H1 (cell line): Measurements from ENCODE around the gene SMPDL3B. TPM values are rescaled to one million over a fixed set of nuclear protein-coding genes. Genes with fewer than 3 reads are reported as not detected.

Experiments
- CTCF ChIA-PET: fragments of 300-600 bp; sonication (Branson Sonifier 250); formaldehyde crosslinking; loops from one replicate; lab custom pipeline; 2021; ENCODE audit not compliant: partially characterized antibody; lab: Charles Lee
- POLR2A ChIA-PET: fragments of 300-600 bp; sonication (Branson Sonifier 250); formaldehyde crosslinking; loops from one replicate; lab custom pipeline; 2021; ENCODE audit warnings: inconsistent platforms; ENCODE audit not compliant: partially characterized antibody; lab: Charles Lee
- DNase-seq, 2 experiments: peaks; one replicate each; pipeline versions ENCODE4 v3.0.0 to v3.0.0-alpha.2; 2010 to 2022; ENCODE audit warnings: low spot score in 2 of 2, low read depth in 1 of 2, mixed read lengths in 1 of 2
- FAIRE-seq: peaks from 2 replicates; lab custom pipeline; 2011; peaks lifted over from hg19 to GRCh38; lab: Jason Lieb, UNC
- H2AFZ ChIP-seq: 2 replicates; pipeline ENCODE4 v1.8.1; 2012; ENCODE audit warnings: low read length, inconsistent platforms
- H2AK5ac ChIP-seq: 2 replicates; pipeline ENCODE4 v1.6.1; 2013; ENCODE audit warnings: low read depth, low read length
- H2BK120ac ChIP-seq: replicated peaks from 2 replicates; pipeline ENCODE3; 2013; ENCODE audit warnings: low read depth, low read length, inconsistent platforms
- H2BK12ac ChIP-seq: 2 replicates; pipeline ENCODE4 v1.6.1; 2013; ENCODE audit warnings: low read depth, low read length
- H2BK15ac ChIP-seq: 2 replicates; pipeline ENCODE4 v1.6.1; 2013; ENCODE audit warnings: low read length
- H2BK20ac ChIP-seq: 2 replicates; pipeline ENCODE4 v1.6.1; 2013; ENCODE audit warnings: low read length
- H2BK5ac ChIP-seq: 2 replicates; pipeline ENCODE4 v1.6.1; 2013; ENCODE audit warnings: low read depth, low read length
- H3K14ac ChIP-seq: 2 replicates; pipeline ENCODE4 v1.6.1; 2013; ENCODE audit warnings: inconsistent platforms; ENCODE audit not compliant: insufficient read length
- H3K18ac ChIP-seq: 2 replicates; pipeline ENCODE4 v1.6.1; 2013; ENCODE audit warnings: low read length; ENCODE audit errors: extremely low read depth
- H3K23ac ChIP-seq: 2 replicates; pipeline ENCODE4 v1.6.1; 2013; ENCODE audit warnings: inconsistent platforms; ENCODE audit not compliant: insufficient read length
- H3K23me2 ChIP-seq: 2 replicates; pipeline ENCODE4 v1.6.1; 2013; ENCODE audit warnings: low read depth, low read length
- H3K27ac ChIP-seq: 2 replicates; pipeline ENCODE4 v1.6.1; 2011; ENCODE audit warnings: low read depth, low read length, inconsistent platforms
- H3K27me3 ChIP-seq, 4 experiments: replicated peaks in 1 of 4; 1 replicate in 1 of 4; 2 replicates in 3 of 4; pipeline versions ENCODE4 v1.6.1 to v1.8.1; 2011 to 2013; ENCODE audit warnings: low read length in 3 of 4, mild to moderate bottlenecking in 3 of 4, inconsistent platforms in 2 of 4, mixed read lengths in 2 of 4, moderate library complexity in 1 of 4; ENCODE audit not compliant: control insufficient read depth in 3 of 4, insufficient read depth in 3 of 4; ENCODE audit errors: extremely low read depth in 1 of 4
- H3K36me3 ChIP-seq, 4 experiments: 2 replicates each; pipeline versions ENCODE4 v1.6.1 to v1.8.1; 2011 to 2013; ENCODE audit warnings: mild to moderate bottlenecking in 4 of 4, low read length in 3 of 4, moderate library complexity in 2 of 4, control low read depth in 1 of 4, inconsistent platforms in 1 of 4; ENCODE audit not compliant: insufficient read depth in 4 of 4, control insufficient read depth in 2 of 4
- H3K4ac ChIP-seq: replicated peaks from 2 replicates; pipeline ENCODE3; 2013; ENCODE audit warnings: low read length, low read depth, mixed read lengths, inconsistent platforms; ENCODE audit not compliant: insufficient read length
- H3K4me1 ChIP-seq, 4 experiments: replicated peaks in 1 of 4; 1 replicate in 1 of 4; 2 replicates in 3 of 4; pipeline versions ENCODE4 v1.6.1 to v1.8.1; 2011 to 2013; ENCODE audit warnings: low read length in 3 of 4, inconsistent platforms in 2 of 4, mixed read lengths in 1 of 4; ENCODE audit not compliant: insufficient read depth in 4 of 4, control insufficient read depth in 3 of 4
- H3K4me2 ChIP-seq, 2 experiments: 2 replicates each; pipeline versions ENCODE4 v1.6.1 to v1.8.1; 2011 to 2013; ENCODE audit warnings: low read depth in 2 of 2, low read length in 2 of 2, control low read depth in 1 of 2, inconsistent platforms in 1 of 2, mild to moderate bottlenecking in 1 of 2; ENCODE audit not compliant: insufficient read depth in 1 of 2
- H3K4me3 ChIP-seq, 4 experiments: fragments of 200-600, 300-600 bp in 1 of 4; sonication (generic), shearing (Covaris generic), sonication (Bioruptor Twin) in 1 of 4; 2 replicates each; pipeline versions ENCODE4 v1.5.1 to v1.8.1; 2011 to 2016; ENCODE audit warnings: low read length in 4 of 4, low read depth in 3 of 4, control low read depth in 2 of 4, inconsistent platforms in 2 of 4, mild to moderate bottlenecking in 2 of 4, mixed read lengths in 1 of 4, moderate library complexity in 1 of 4; ENCODE audit not compliant: insufficient read depth in 2 of 4; ENCODE audit errors: extremely low read depth in 1 of 4
- H3K56ac ChIP-seq: replicated peaks from 2 replicates; pipeline ENCODE3; 2013; ENCODE audit warnings: low read depth, mild to moderate bottlenecking, mixed read lengths, low read length, inconsistent platforms; ENCODE audit not compliant: insufficient read length
- H3K79me1 ChIP-seq: 2 replicates; pipeline ENCODE4 v1.6.1; 2013; ENCODE audit warnings: low read depth, low read length, control low read depth
- H3K79me2 ChIP-seq, 2 experiments: 2 replicates each; pipeline versions ENCODE4 v1.6.1 to v1.8.1; 2012 to 2013; ENCODE audit warnings: low read length in 2 of 2, mild to moderate bottlenecking in 2 of 2, inconsistent platforms in 1 of 2; ENCODE audit not compliant: insufficient read depth in 2 of 2, control insufficient read depth in 1 of 2
- H3K9ac ChIP-seq, 4 experiments: replicated peaks in 1 of 4; 1 replicate in 1 of 4; 2 replicates in 3 of 4; pipeline versions ENCODE4 v1.6.1 to v1.8.1; 2011 to 2013; ENCODE audit warnings: low read depth in 3 of 4, low read length in 3 of 4, control low read depth in 2 of 4, mild to moderate bottlenecking in 2 of 4, moderate library complexity in 2 of 4, inconsistent platforms in 1 of 4; ENCODE audit errors: extremely low read depth in 1 of 4
- H3K9me3 ChIP-seq, 2 experiments: 2 replicates each; pipeline versions ENCODE4 v1.6.1 to v1.8.1; 2012 to 2013; ENCODE audit warnings: mild to moderate bottlenecking in 2 of 2, moderate library complexity in 2 of 2, control low read depth in 1 of 2, inconsistent platforms in 1 of 2, low read depth in 1 of 2, low read length in 1 of 2, mixed read lengths in 1 of 2; ENCODE audit not compliant: insufficient read depth in 2 of 2
- H4K20me1 ChIP-seq, 2 experiments: replicated peaks in 1 of 2; 2 replicates each; pipeline versions ENCODE3 to v1.8.1; 2011 to 2013; ENCODE audit warnings: inconsistent platforms in 2 of 2, low read length in 2 of 2, mild to moderate bottlenecking in 1 of 2; ENCODE audit not compliant: insufficient read depth in 2 of 2, control insufficient read depth in 1 of 2
- H4K5ac ChIP-seq: 2 replicates; pipeline ENCODE4 v1.6.1; 2013; ENCODE audit warnings: low read length, low read depth, mixed read lengths, inconsistent platforms; ENCODE audit not compliant: insufficient read length
- H4K8ac ChIP-seq: 2 replicates; pipeline ENCODE4 v1.8.0; 2013; ENCODE audit warnings: mild to moderate bottlenecking, moderate library complexity, low read length, inconsistent platforms; ENCODE audit not compliant: insufficient read depth; ENCODE audit errors: extremely low read depth
- H4K91ac ChIP-seq: replicated peaks from 2 replicates; pipeline ENCODE3; 2013; ENCODE audit warnings: low read length, mixed read lengths, inconsistent platforms; ENCODE audit not compliant: insufficient read length
- BCL11A ChIP-seq, 2 experiments: IDR thresholded peaks; one replicate each; pipeline ENCODE4 v1.6.1; 2011; ENCODE audit warnings: low read depth in 2 of 2, low read length in 2 of 2, mild to moderate bottlenecking in 2 of 2
- JUND ChIP-seq: IDR thresholded peaks from 2 replicates; pipeline ENCODE4 v1.6.1; 2011; ENCODE audit warnings: mild to moderate bottlenecking, improper control_type of control experiment, low read length
- POLR2AphosphoS5 ChIP-seq: IDR thresholded peaks from 2 replicates; pipeline ENCODE4 v1.6.1; 2011; ENCODE audit warnings: low read depth, low read length
- SRF ChIP-seq: IDR thresholded peaks from 2 replicates; pipeline ENCODE4 v1.6.1; 2011; ENCODE audit warnings: mild to moderate bottlenecking, low read depth, low read length, moderate library complexity
- TEAD4 ChIP-seq: IDR thresholded peaks from 2 replicates; pipeline ENCODE4 v1.6.1; 2012; ENCODE audit warnings: low read depth, low read length, inconsistent platforms, mixed read lengths
- YY1 ChIP-seq: IDR thresholded peaks from 2 replicates; pipeline ENCODE4 v1.6.1; 2011; ENCODE audit warnings: low read depth, mild to moderate bottlenecking, low read length
- WGBS, 2 experiments: shearing (Covaris generic) in 1 of 2; methylation state at CpG; one replicate each; pipeline versions ENCODE4 v1.1.6 to v1.1.7; 2013 to 2015; ENCODE audit warnings: low lambda C conversion rate in 2 of 2, mixed read lengths in 2 of 2, inconsistent platforms in 1 of 2, low coverage in 1 of 2, missing lambda C conversion rate in 1 of 2; ENCODE audit not compliant: insufficient replicate concordance in 2 of 2, insufficient coverage in 1 of 2, insufficient read length in 1 of 2; ENCODE audit errors: extremely low coverage in 1 of 2, missing lambda C conversion rate in 1 of 2; 5-methylcytosine and 5-hydroxymethylcytosine counted together
- polyA plus RNA-seq, 7 experiments: library from polyadenylated mRNA; depleted of rRNA in 3 of 7; stranded (reverse) in 5 of 7; unstranded in 2 of 7; fragments of >200 nt in 5 of 7; fragments of 200-250 nt in 2 of 7; gene quantifications; 1 replicate in 5 of 7; 2 replicates in 1 of 7; 4 replicates in 1 of 7; pipeline versions ENCODE4 v1.2.1 to v1.2.3, GENCODE V29; 2011 to 2013; ENCODE audit warnings: missing spikeins in 2 of 7, mixed read lengths in 2 of 7
- total RNA-seq: library from RNA; stranded (reverse); fragmentation: NEBNext Ultra II Directional; extraction: Animal tissue kit (Norgen Biotek cat#: 25700); gene quantifications from 2 replicates; pipeline ENCODE4 v1.2.1, GENCODE V29; 2021

The SMPDL3B gene
- total and polyA plus RNA-seq, 2 of the 8 experiments (the other 6 are each of a cell fraction or from before 2014, with no cell fraction given) = 54.7 to 143 TPM

- POLR2A ChIA-PET = interaction anchor here (0.7 to 3.0 kb wide), 8 partner anchors 8 to 66 kb away, joined by 3 to 18 read pairs (median 4); partner anchors contain the start of gene SMPDL3B
- no peak overlapping the region for H2BK12ac ChIP-seq
- no peak overlapping the region for H2BK20ac ChIP-seq
- H2BK120ac ChIP-seq = no peak overlapping the region
- WGBS, 2 experiments = 99% methylated on average over 5 of the region's 5 CpGs; no CpG with 5 or more reads in 1 of the 2 experiments
- peaks cover 0 to 3% of the 10 kb centered on the region in 2 experiments for H4K20me1 ChIP-seq
- H3K9me3 ChIP-seq = no peaks in the 10 kb centered on the region
- no peak overlapping the region for H2BK15ac ChIP-seq
- TF ChIP-seq YY1 (no peak), POLR2AphosphoS5 (no peak), SRF (no peak), JUND (no peak), TEAD4 (no peak), BCL11A (IDR thresholded peaks at IDR 0.05; ENCODE audit: low read depth in 2 of 2, low read length in 2 of 2) (no peak)
- TF ChIP-seq, all 59 proteins: peak for 0
- H3K14ac ChIP-seq = no peak overlapping the region
- H4K8ac ChIP-seq = no peak overlapping the region
- H3K36me3 ChIP-seq = peaks cover 14 to 48% (median 27%) of the 10 kb centered on the region in 4 experiments
- H3K4me2 ChIP-seq = no peak overlapping the region
- FAIRE-seq (no peak), DNase-seq (no peak)
- no peak overlapping the region for H4K91ac ChIP-seq
- no peak overlapping the region for H3K9ac ChIP-seq
- H3K4me1 ChIP-seq = peaks cover 0 to 11% (median 8%) of the 10 kb centered on the region in 4 experiments; a peak in 6 of 7 replicates
- no peak overlapping the region for H3K27ac ChIP-seq
- no peak overlapping the region for H2BK5ac ChIP-seq
- CTCF ChIA-PET = interaction anchor here (1.0 to 6.4 kb wide), 4 partner anchors 10 to 286 kb away, joined by 3 to 46 read pairs (median 6); partner anchors contain the start of gene IFI6
- H3K4ac ChIP-seq = no peak overlapping the region
- H4K5ac ChIP-seq = no peak overlapping the region
- no peaks in the 10 kb centered on the region for H3K27me3 ChIP-seq
- no peak overlapping the region for H3K56ac ChIP-seq
- H3K23me2 ChIP-seq = peaks cover 11% of the 10 kb centered on the region
- H3K18ac ChIP-seq = no peak overlapping the region
- H2AK5ac ChIP-seq = no peak overlapping the region
- no peak overlapping the region for H3K23ac ChIP-seq
- no peak overlapping the region for H3K4me3 ChIP-seq
- H2AFZ ChIP-seq = no peak overlapping the region
- no peaks in the 10 kb centered on the region for H3K79me2 ChIP-seq
- H3K79me1 ChIP-seq = no peaks in the 10 kb centered on the region
These were observed 22.9 kb downstream of the SMPDL3B start for GRCh38 chr1:27957655-27958054.
